ENCODE data around the gene DHFR.
"Not testable (repeated sequence)": the region's sequence is repeated elsewhere in the genome, so short reads cannot be mapped to it uniquely, and the experiment has no call there.

DHFR gene

DNA sequence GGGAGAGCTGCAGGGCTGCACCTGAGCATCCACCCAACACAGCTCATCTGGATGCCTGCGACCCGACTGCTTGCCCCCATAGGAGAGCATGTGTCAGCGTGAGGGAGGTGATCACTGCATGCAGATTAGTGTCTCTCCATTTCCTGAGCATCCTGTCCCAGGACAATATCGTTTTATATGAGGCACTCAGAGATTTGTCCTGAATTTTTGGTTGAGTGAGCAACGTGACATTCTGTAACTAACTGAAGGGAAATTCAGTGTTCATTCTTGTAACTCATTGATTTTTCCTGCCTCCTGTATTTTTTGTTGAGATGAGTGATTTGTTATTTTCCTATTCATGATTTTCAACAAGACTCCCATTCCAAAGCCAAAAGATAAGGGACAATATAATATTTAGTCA is 64.0 kb downstream of the DHFR start:
- Histone ChIP-seq H2AK5ac (ENCODE audit: low read length, severe bottlenecking) (no peak overlapping the region), H3K4me2 (ENCODE audit: low read length, poor library complexity, severe bottlenecking) (no peak overlapping the region), H3K4ac (ENCODE audit: low read depth in 1 of 2, low read length in 2 of 2) (no peak overlapping the region), H3K4me3 (ENCODE audit: insufficient read depth in 1 of 2, low read depth in 1 of 2, low read length in 2 of 2) (no peak overlapping the region), H3K9me3 (ENCODE audit: control insufficient read depth, low read length) (no peaks in the 10 kb centered on the region), H3K79me1 (replicated peaks; ENCODE audit: low read length, poor library complexity, severe bottlenecking) (no peaks in the 10 kb centered on the region), H2BK12ac (ENCODE audit: low read length in 2 of 2) (no peak overlapping the region), H2BK5ac (ENCODE audit: low read depth, low read length, poor library complexity, severe bottlenecking) (no peak overlapping the region), H3K27me3 (ENCODE audit: control insufficient read depth in 1 of 2, insufficient read depth in 1 of 2, low read length in 2 of 2) (no peaks in the 10 kb centered on the region), H3K36me3 (ENCODE audit: control insufficient read depth in 1 of 2, insufficient read depth in 2 of 2, low read depth in 1 of 2, low read length in 2 of 2) (no peaks in the 10 kb centered on the region), H2BK120ac (ENCODE audit: low read depth, low read length) (no peak overlapping the region), H3K14ac (ENCODE audit: low read length in 2 of 2) (no peak overlapping the region), H3K4me1 (ENCODE audit: control insufficient read depth, insufficient read depth, low read depth, low read length) (peaks cover 5% of the 10 kb centered on the region), H2AFZ (ENCODE audit: low read depth, low read length) (no peak overlapping the region), H3K27ac (ENCODE audit: low read length, poor library complexity, severe bottlenecking) (no peak overlapping the region), H3K23ac (ENCODE audit: low read length in 2 of 2) (no peak overlapping the region), H3K18ac (ENCODE audit: low read depth in 1 of 2, low read length in 2 of 2) (no peak overlapping the region), H2BK15ac (ENCODE audit: low read depth, poor library complexity, severe bottlenecking) (no peak overlapping the region), H3K9ac (ENCODE audit: low read length) (no peak overlapping the region), H4K91ac (ENCODE audit: low read length) (no peak overlapping the region), H4K8ac (ENCODE audit: low read length) (peak overlapping the region; percentile 4)
- WGBS, result 92% methylated on average over 5 of the region's 5 CpGs
- no peak for DNase-seq

DNA sequence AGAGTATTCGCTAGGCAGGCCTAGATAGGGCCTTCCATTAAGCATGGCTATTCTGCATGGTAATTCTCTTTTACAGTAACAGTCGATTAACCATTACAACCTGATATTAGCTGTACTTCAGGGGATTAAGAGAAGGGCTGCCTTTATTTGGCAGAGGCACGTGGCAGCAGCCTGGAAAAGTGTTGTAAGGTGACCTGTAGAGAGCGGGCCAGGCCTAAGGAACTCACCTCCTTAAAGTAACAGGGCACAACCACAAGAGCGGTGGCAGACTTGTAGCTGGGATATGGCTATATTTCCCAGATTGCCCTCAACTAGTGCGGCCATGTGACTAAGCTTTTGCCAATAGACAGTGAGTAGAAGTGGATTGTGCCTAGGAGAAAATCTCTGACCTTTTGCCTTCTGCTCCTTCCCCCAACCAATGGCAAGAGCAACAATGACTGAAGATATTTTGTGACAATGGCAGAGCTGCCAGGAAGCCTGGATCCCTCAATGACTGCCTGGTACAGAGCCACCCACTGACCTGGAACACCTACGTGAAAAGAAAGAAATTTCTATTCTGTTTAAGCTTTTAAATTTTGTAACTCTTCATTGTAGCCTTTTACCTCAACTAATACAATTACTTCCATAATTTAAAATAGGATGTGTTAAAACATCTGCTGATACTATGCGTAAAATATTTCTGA is 65.8 kb downstream of the DHFR start:
- Histone ChIP-seq H3K4me3 (ENCODE audit: insufficient read depth in 1 of 2, low read depth in 1 of 2, low read length in 2 of 2) (no peak overlapping the region), H2BK12ac (ENCODE audit: low read length in 2 of 2) (no peak overlapping the region), H3K14ac (ENCODE audit: low read length in 2 of 2) (no peak overlapping the region), H4K8ac (ENCODE audit: low read length) (no peak overlapping the region), H3K4me2 (ENCODE audit: low read length, poor library complexity, severe bottlenecking) (no peak overlapping the region), H3K4ac (ENCODE audit: low read depth in 1 of 2, low read length in 2 of 2) (no peak overlapping the region), H4K91ac (ENCODE audit: low read length) (no peak overlapping the region), H3K79me1 (replicated peaks; ENCODE audit: low read length, poor library complexity, severe bottlenecking) (no peaks in the 10 kb centered on the region), H2AFZ (ENCODE audit: low read depth, low read length) (no peak overlapping the region), H2BK15ac (ENCODE audit: low read depth, poor library complexity, severe bottlenecking) (no peak overlapping the region), H3K9me3 (ENCODE audit: control insufficient read depth, low read length) (no peaks in the 10 kb centered on the region), H2AK5ac (ENCODE audit: low read length, severe bottlenecking) (no peak overlapping the region), H3K36me3 (ENCODE audit: control insufficient read depth in 1 of 2, insufficient read depth in 2 of 2, low read depth in 1 of 2, low read length in 2 of 2) (no peaks in the 10 kb centered on the region), H2BK5ac (ENCODE audit: low read depth, low read length, poor library complexity, severe bottlenecking) (no peak overlapping the region), H3K23ac (ENCODE audit: low read length in 2 of 2) (no peak overlapping the region), H3K27me3 (ENCODE audit: control insufficient read depth in 1 of 2, insufficient read depth in 1 of 2, low read length in 2 of 2) (no peaks in the 10 kb centered on the region), H3K9ac (ENCODE audit: low read length) (no peak overlapping the region), H3K18ac (ENCODE audit: low read depth in 1 of 2, low read length in 2 of 2) (no peak overlapping the region), H2BK120ac (ENCODE audit: low read depth, low read length) (no peak overlapping the region), H3K27ac (ENCODE audit: low read length, poor library complexity, severe bottlenecking) (no peak overlapping the region), H3K4me1 (ENCODE audit: control insufficient read depth, insufficient read depth, low read depth, low read length) (peaks cover 5% of the 10 kb centered on the region)
- WGBS, result 68% methylated on average over 4 of the region's 8 CpGs
- no peak for DNase-seq

DNA sequence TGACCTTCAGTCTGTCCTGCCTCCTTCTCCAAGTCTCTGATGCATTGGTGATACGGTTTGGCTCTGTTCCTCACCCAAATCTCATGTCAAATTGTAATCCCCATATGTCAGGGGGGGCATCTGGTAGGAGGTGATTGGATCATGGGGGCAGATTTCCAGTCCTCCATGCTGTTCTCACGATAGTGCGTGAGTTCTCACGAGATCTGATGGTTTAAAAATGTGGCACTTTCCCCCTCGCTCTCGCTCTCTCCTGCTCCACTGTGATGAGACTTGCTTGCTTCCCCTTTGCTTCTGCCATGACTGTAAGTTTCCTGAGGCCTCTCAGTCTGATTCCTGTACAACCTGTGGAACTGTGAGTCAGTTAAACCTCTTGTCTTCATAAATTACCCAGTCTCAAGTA is 70.0 kb downstream of the DHFR start:
- no peak overlapping the region for H2BK15ac ChIP-seq (ENCODE audit: low read depth, poor library complexity, severe bottlenecking)
- H3K23ac ChIP-seq (ENCODE audit: low read length in 2 of 2), result no peak overlapping the region
- no peak overlapping the region for H2BK5ac ChIP-seq (ENCODE audit: low read depth, low read length, poor library complexity, severe bottlenecking)
- no peak overlapping the region for H3K4ac ChIP-seq (ENCODE audit: low read depth in 1 of 2, low read length in 2 of 2)
- H3K27me3 ChIP-seq (ENCODE audit: control insufficient read depth in 1 of 2, insufficient read depth in 1 of 2, low read length in 2 of 2), result no peaks in the 10 kb centered on the region
- H4K8ac ChIP-seq (ENCODE audit: low read length), result no peak overlapping the region
- no peaks in the 10 kb centered on the region for H3K9me3 ChIP-seq (ENCODE audit: control insufficient read depth, low read length)
- H2AFZ ChIP-seq (ENCODE audit: low read depth, low read length), result no peak overlapping the region
- no peak overlapping the region for H2AK5ac ChIP-seq (ENCODE audit: low read length, severe bottlenecking)
- H3K4me3 ChIP-seq (ENCODE audit: insufficient read depth in 1 of 2, low read depth in 1 of 2, low read length in 2 of 2), result no peak overlapping the region
- H3K9ac ChIP-seq (ENCODE audit: low read length), result no peak overlapping the region
- no peak overlapping the region for H3K18ac ChIP-seq (ENCODE audit: low read depth in 1 of 2, low read length in 2 of 2)
- WGBS, result 94% methylated on average over 6 of the region's 6 CpGs
- H3K79me1 ChIP-seq (replicated peaks; ENCODE audit: low read length, poor library complexity, severe bottlenecking), result no peaks in the 10 kb centered on the region
- H2BK12ac ChIP-seq (ENCODE audit: low read length in 2 of 2), result no peak overlapping the region
- H3K14ac ChIP-seq (ENCODE audit: low read length in 2 of 2), result no peak overlapping the region
- H2BK120ac ChIP-seq (ENCODE audit: low read depth, low read length), result no peak overlapping the region
- H3K27ac ChIP-seq (ENCODE audit: low read length, poor library complexity, severe bottlenecking), result no peak overlapping the region
- H3K36me3 ChIP-seq (ENCODE audit: control insufficient read depth in 1 of 2, insufficient read depth in 2 of 2, low read depth in 1 of 2, low read length in 2 of 2), result no peaks in the 10 kb centered on the region
- no peak for DNase-seq
- no peak overlapping the region for H4K91ac ChIP-seq (ENCODE audit: low read length)
- H3K4me1 ChIP-seq (ENCODE audit: control insufficient read depth, insufficient read depth, low read depth, low read length), result no peaks in the 10 kb centered on the region
- no peak overlapping the region for H3K4me2 ChIP-seq (ENCODE audit: low read length, poor library complexity, severe bottlenecking)

DNA sequence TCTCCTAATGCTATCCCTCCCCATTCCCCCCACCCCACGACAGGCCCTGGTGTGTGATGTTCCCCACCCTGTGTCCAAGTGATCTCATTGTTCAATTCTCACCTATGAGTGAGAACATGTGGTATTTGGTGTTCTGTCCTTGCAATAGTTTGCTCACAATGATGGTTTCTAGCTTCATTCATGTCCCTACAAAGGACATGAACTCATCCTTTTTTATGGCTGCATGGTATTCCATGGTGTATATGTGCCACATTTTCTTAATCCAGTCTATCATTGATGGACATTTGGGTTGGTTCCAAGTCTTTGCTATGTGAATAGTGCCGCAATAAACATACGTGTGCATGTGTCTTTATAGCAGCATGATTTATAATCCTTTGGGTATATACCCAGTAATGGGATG is 74.5 kb downstream of the DHFR start:
- not testable (repeated sequence) for H2AK5ac ChIP-seq (ENCODE audit: low read length, severe bottlenecking); H3K27ac ChIP-seq (ENCODE audit: low read length, poor library complexity, severe bottlenecking); H2BK5ac ChIP-seq (ENCODE audit: low read depth, low read length, poor library complexity, severe bottlenecking); H2AFZ ChIP-seq (ENCODE audit: low read depth, low read length); H3K4me1 ChIP-seq (ENCODE audit: control insufficient read depth, insufficient read depth, low read depth, low read length); H3K23ac ChIP-seq (ENCODE audit: low read length in 2 of 2); H3K36me3 ChIP-seq (ENCODE audit: control insufficient read depth in 1 of 2, insufficient read depth in 2 of 2, low read depth in 1 of 2, low read length in 2 of 2); H3K4me2 ChIP-seq (ENCODE audit: low read length, poor library complexity, severe bottlenecking); H3K14ac ChIP-seq (ENCODE audit: low read length in 2 of 2); H2BK120ac ChIP-seq (ENCODE audit: low read depth, low read length); H3K79me1 ChIP-seq (replicated peaks; ENCODE audit: low read length, poor library complexity, severe bottlenecking); H3K4me3 ChIP-seq (ENCODE audit: insufficient read depth in 1 of 2, low read depth in 1 of 2, low read length in 2 of 2); H2BK15ac ChIP-seq (ENCODE audit: low read depth, poor library complexity, severe bottlenecking); H4K91ac ChIP-seq (ENCODE audit: low read length); DNase-seq; H3K9me3 ChIP-seq (ENCODE audit: control insufficient read depth, low read length); H3K9ac ChIP-seq (ENCODE audit: low read length); H3K18ac ChIP-seq (ENCODE audit: low read depth in 1 of 2, low read length in 2 of 2); H3K4ac ChIP-seq (ENCODE audit: low read depth in 1 of 2, low read length in 2 of 2); H4K8ac ChIP-seq (ENCODE audit: low read length); H2BK12ac ChIP-seq (ENCODE audit: low read length in 2 of 2)
- H3K27me3 ChIP-seq (ENCODE audit: control insufficient read depth in 1 of 2, insufficient read depth in 1 of 2, low read length in 2 of 2), result peaks cover 0 to 18% of the 10 kb centered on the region in 2 experiments
- no CpG with 5 or more reads among the region's 3 CpGs for WGBS

Measured in mesenchymal stem cell (in vitro differentiated cells and primary cell).